Esophagus squamous epithelium (tissue), 5 donors: Measurements from ENCODE around the gene ERG28. TPM values are rescaled to one million over a fixed set of nuclear protein-coding genes. Genes with fewer than 3 reads are reported as not detected.
"Not testable (repeated sequence)": the region's sequence is repeated elsewhere in the genome, so short reads cannot be mapped to it uniquely, and the experiment has no call there.

ENCODE experiments used
- DNase-seq: peaks from one replicate; lab custom pipeline; 2025; lab: John Stamatoyannopoulos, UW
- H3K27ac ChIP-seq, 4 donors: fragments of 200-600 bp; sonication (generic); one replicate each; pipeline ENCODE4 v1.5.1; 2016 to 2019; ENCODE audit warnings: mild to moderate bottlenecking in 1 of 4
- H3K27me3 ChIP-seq, 4 donors: fragments of 200-600 bp; sonication (generic); 1 replicate in 3 of 4; 2 replicates in 1 of 4; pipeline versions ENCODE4 v1.5.1 to v1.6.0; 2017 to 2021; ENCODE audit warnings: antibody characterized with exemption in 1 of 4
- H3K36me3 ChIP-seq, 3 donors: fragments of 200-600 bp; sonication (generic); one replicate each; pipeline ENCODE4 v1.5.1; 2016 to 2019
- H3K4me1 ChIP-seq, 3 donors: fragments of 200-600 bp; sonication (generic); one replicate each; pipeline ENCODE4 v1.5.1; 2017 to 2019
- H3K4me3 ChIP-seq, 4 donors: fragments of 200-600 bp; sonication (generic); 1 replicate in 3 of 4; 2 replicates in 1 of 4; pipeline ENCODE4 v1.5.1; 2016 to 2019; ENCODE audit warnings: mild to moderate bottlenecking in 2 of 4, moderate library complexity in 1 of 4
- H3K9me3 ChIP-seq, 3 donors: fragments of 200-600 bp; sonication (generic); one replicate each; pipeline ENCODE4 v1.5.1; 2016 to 2019
- POLR2A ChIP-seq, 4 donors: fragments of 450-650 bp; IDR thresholded peaks; one replicate each; pipeline ENCODE4 v1.6.1; 2017; ENCODE audit warnings: antibody characterized with exemption in 4 of 4, mild to moderate bottlenecking in 4 of 4, moderate library complexity in 3 of 4
- whole genome bisulfite sequencing, 2 donors: methylation state at CpG; one replicate each; pipeline ENCODE4 v1.1.5; 2018; 5-methylcytosine and 5-hydroxymethylcytosine counted together
- intact Hi-C: fragments of 100-400 bp; cut with DNase I; formaldehyde crosslinking; loops from one replicate; pipeline ENCODE4 v1.15.0; 2022
- total RNA-seq, 4 donors: library from RNA; depleted of rRNA; stranded (reverse); fragments of >200 nt; gene quantifications; one replicate each; pipeline ENCODE4 v1.1.0, GENCODE V29; 2016
- TF ChIP-seq, protein P1 (sequence below), 6 experiments: fragments of 450-650 bp in 4 of 6; fragments of 200-600 bp in 2 of 6; sonication (generic) in 2 of 6; IDR thresholded peaks; one replicate each; pipeline ENCODE4 v1.5.1; 2016 to 2019; ENCODE audit warnings: antibody characterized with exemption in 6 of 6, mild to moderate bottlenecking in 4 of 6, moderate library complexity in 4 of 6
- donor health status: DM: yes; HTN: yes; CAD: no.

The ERG28 gene
- total RNA-seq, 4 donors from 2014 or later = 14.5 to 23.2 (median 19.4) TPM

DNA sequence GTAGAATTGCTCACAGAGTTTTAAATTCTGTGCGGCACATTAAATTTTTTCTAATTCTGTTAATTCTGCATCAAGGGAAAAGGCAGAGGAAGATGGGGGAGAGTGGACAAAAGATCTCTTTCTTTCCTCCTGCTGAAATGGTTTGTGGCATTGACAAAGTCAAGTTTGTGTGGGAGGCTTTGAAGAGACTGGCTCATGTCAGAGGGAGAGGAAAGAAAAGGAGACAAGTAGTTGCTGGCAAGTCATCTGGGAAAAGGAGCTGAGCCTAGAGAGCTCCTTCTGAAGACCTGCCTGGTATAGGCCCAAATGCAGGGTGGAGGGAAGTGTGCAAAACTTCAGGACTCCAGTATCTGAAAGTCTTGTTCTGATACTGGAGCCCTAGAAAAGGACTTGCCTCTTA lies 36.7 kb upstream of the ERG28 start:
- intact Hi-C loops = no loop called here
- 96 to 100% methylated on average over 1 of the region's 1 CpG for WGBS, 2 donors

DNA sequence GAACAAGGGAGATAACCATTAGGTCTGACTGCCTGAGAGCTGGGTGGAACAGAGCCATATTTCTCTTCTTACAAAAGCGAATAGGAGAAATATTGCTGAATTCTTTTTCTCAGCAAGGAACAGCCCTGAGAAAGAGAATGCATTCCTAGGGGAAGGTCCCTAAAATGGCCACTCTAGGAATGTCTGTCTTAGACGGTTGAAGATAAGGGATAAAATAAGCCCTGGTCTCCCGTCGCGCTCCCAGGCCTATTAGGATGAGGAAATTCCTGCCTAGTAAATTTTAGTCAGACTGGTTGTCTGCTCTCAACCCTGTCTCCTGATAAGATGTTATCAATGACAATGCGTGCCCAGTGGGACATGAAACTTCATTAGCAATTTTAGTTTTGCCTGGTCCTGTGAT lies 34.3 kb upstream of the ERG28 start:
- H3K9me3 ChIP-seq, intact Hi-C loops, H3K4me3 ChIP-seq, H3K27me3 ChIP-seq, H3K27ac ChIP-seq, DNase-seq, H3K4me1 ChIP-seq: not testable (repeated sequence)
- 88 to 90% methylated on average over 6 of the region's 6 CpGs for WGBS, 2 donors
- H3K36me3 ChIP-seq = peaks cover 4 to 90% (median 14%) of the 10 kb centered on the region in 3 donors

More for the DNA sequence above, 36.7 kb upstream of the ERG28 start:
- Histone ChIP-seq H3K36me3 (peaks cover 0 to 91% (median 4%) of the 10 kb centered on the region in 3 donors), H3K27me3 (no peaks in the 10 kb centered on the region), H3K4me1 (peaks cover 0 to 5% (median 0%) of the 10 kb centered on the region in 3 donors), H3K27ac (no peak overlapping the region), H3K4me3 (no peak overlapping the region), H3K9me3 (peaks cover 0 to 6% (median 4%) of the 10 kb centered on the region in 3 donors)
- no peak for DNase-seq
- TF ChIP-seq POLR2A (IDR thresholded peaks at IDR 0.05) = no peak
- TF ChIP-seq, protein P1, sequence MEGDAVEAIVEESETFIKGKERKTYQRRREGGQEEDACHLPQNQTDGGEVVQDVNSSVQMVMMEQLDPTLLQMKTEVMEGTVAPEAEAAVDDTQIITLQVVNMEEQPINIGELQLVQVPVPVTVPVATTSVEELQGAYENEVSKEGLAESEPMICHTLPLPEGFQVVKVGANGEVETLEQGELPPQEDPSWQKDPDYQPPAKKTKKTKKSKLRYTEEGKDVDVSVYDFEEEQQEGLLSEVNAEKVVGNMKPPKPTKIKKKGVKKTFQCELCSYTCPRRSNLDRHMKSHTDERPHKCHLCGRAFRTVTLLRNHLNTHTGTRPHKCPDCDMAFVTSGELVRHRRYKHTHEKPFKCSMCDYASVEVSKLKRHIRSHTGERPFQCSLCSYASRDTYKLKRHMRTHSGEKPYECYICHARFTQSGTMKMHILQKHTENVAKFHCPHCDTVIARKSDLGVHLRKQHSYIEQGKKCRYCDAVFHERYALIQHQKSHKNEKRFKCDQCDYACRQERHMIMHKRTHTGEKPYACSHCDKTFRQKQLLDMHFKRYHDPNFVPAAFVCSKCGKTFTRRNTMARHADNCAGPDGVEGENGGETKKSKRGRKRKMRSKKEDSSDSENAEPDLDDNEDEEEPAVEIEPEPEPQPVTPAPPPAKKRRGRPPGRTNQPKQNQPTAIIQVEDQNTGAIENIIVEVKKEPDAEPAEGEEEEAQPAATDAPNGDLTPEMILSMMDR (IDR thresholded peaks at IDR 0.05) = no peak

DNA sequence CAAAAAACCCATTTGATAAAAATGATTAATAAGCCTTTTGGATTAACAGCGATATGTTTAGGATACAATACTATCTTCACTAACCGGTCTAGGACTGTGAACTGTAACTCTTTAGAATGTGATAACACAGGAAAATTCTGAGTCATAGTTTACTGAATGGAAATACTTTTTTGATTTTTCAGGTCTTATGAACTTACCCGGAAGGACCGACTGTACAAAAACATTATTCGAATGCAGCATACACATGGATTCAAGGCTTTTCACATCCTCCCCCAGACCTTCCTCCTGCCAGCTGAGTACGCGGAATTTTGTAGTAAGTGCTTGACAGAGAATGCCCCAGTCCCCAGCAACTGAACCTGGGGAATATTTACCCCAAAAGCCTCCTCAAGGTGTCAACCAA lies 29.3 kb upstream of the ERG28 start:
- Histone ChIP-seq H3K27ac (no peak overlapping the region), H3K36me3 (peaks cover 0 to 51% (median 14%) of the 10 kb centered on the region in 3 donors), H3K27me3 (no peaks in the 10 kb centered on the region), H3K4me3 (no peak overlapping the region), H3K4me1 (no peaks in the 10 kb centered on the region), H3K9me3 (peaks cover 0 to 2% (median 2%) of the 10 kb centered on the region in 3 donors)
- 88% methylated on average over 7 of the region's 7 CpGs for WGBS, 2 donors
- TF ChIP-seq, protein P1 (IDR thresholded peaks at IDR 0.05) = no peak
- TF ChIP-seq POLR2A (IDR thresholded peaks at IDR 0.05) = no peak
- no peak for DNase-seq
- intact Hi-C loops = no loop called here

DNA sequence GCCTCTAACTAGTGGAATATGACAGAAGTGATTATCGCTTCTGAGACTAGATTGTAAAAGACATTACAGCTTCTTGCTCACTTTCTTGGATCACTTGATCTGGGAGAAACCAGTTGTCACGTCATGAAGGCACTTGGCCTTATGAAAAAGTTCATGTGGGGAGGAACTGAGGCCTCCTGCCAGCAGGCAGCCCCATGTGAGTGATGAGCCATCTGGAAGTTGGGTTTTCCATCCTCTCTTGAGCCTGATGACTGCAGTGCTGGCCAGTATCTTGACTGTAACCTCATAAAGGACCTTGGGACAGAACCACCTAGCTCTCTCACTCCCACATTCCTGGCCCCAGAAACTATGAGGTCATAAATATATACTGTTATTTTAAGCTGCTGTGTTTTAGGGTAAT lies 28.3 kb upstream of the ERG28 start:
- peaks cover 0 to 51% (median 14%) of the 10 kb centered on the region in 3 donors for H3K36me3 ChIP-seq
- no peaks in the 10 kb centered on the region for H3K4me1 ChIP-seq
- H3K9me3 ChIP-seq = no peaks in the 10 kb centered on the region
- H3K27ac ChIP-seq = no peak overlapping the region
- no peaks in the 10 kb centered on the region for H3K27me3 ChIP-seq
- intact Hi-C loops = no loop called here
- DNase-seq = no peak
- no peak for TF ChIP-seq POLR2A (IDR thresholded peaks at IDR 0.05)
- TF ChIP-seq, protein P1 (IDR thresholded peaks at IDR 0.05) = no peak
- 73 to 77% methylated on average over 2 of the region's 2 CpGs for WGBS, 2 donors
- no peak overlapping the region for H3K4me3 ChIP-seq

DNA sequence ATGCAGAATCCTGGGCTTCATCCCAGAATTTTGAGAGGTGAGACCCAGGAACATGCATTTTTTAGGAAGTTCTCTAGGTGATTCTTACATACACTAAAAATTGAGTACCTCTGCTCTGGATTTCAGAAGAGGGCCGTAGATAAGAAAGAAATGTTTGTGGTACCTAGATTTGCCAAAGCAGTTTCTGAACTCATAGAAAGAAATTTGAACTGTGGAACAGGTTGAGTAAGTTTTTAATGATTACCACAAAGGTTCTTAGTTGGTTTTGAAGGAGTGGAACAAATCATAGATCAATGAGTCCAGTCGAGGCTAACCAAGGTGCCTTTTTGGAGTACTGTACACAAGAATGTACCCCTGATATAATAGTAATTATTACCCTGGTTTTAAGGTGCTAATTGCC lies 25.2 kb upstream of the ERG28 start:
- H3K36me3 ChIP-seq = peaks cover 0 to 50% (median 7%) of the 10 kb centered on the region in 3 donors
- intact Hi-C loops = no loop called here

More for the DNA sequence above, 25.2 kb upstream of the ERG28 start:
- Histone ChIP-seq H3K4me1 (no peaks in the 10 kb centered on the region), H3K27ac (no peak overlapping the region), H3K27me3 (no peaks in the 10 kb centered on the region), H3K4me3 (no peak overlapping the region), H3K9me3 (no peaks in the 10 kb centered on the region)
- WGBS, 2 donors = 79 to 82% methylated on average over 2 of the region's 2 CpGs
- no peak for TF ChIP-seq POLR2A (IDR thresholded peaks at IDR 0.05)
- TF ChIP-seq, protein P1 (IDR thresholded peaks at IDR 0.05) = no peak
- DNase-seq = no peak
